ENCODE measurements around the gene INTS15. TPM values are rescaled to one million over a fixed set of nuclear protein-coding genes. Genes with fewer than 3 reads are reported as not detected.

Gene INTS15
- total and polyA plus RNA-seq, 2 experiments from 2014 or later: 7.0 to 27.0 TPM

DNA sequence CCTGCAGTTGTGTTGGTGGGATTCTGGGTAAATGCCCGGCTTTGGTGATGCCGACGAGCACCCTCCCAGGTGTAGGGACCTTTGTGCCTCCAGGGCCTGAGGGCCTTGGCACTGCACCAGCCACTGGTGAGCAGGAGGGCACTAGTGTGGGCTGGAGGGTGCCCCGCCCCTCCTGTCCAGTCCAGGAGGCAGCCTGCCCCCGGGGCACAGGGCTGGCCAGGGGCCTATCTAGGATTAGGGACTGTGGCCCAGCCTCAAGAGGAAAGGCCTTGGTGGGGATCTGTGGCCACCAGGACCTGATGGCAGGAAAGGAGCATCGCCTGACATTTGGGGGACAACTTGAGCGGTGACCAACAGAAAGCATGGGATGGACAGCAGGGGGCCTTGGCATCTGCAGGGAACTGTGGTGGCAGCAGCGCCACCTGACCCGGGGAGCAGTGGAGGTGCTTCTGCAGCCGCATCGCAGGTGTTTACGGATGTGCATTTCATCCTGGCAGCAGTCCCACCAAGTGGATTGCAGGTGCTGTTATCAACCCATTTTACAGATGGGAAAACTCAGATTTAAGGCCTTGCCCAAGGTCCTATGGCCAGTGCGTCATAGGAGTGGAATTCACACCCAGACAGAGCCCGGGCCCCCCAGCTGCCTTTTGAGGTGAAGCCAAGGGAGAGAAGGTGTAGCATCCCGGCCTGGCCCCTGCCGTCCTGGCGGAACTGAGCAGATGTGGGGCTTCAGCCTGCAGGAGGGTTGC, 58.4 kb downstream of the INTS15 start (continued):
- TF ChIP-seq, protein P1, sequence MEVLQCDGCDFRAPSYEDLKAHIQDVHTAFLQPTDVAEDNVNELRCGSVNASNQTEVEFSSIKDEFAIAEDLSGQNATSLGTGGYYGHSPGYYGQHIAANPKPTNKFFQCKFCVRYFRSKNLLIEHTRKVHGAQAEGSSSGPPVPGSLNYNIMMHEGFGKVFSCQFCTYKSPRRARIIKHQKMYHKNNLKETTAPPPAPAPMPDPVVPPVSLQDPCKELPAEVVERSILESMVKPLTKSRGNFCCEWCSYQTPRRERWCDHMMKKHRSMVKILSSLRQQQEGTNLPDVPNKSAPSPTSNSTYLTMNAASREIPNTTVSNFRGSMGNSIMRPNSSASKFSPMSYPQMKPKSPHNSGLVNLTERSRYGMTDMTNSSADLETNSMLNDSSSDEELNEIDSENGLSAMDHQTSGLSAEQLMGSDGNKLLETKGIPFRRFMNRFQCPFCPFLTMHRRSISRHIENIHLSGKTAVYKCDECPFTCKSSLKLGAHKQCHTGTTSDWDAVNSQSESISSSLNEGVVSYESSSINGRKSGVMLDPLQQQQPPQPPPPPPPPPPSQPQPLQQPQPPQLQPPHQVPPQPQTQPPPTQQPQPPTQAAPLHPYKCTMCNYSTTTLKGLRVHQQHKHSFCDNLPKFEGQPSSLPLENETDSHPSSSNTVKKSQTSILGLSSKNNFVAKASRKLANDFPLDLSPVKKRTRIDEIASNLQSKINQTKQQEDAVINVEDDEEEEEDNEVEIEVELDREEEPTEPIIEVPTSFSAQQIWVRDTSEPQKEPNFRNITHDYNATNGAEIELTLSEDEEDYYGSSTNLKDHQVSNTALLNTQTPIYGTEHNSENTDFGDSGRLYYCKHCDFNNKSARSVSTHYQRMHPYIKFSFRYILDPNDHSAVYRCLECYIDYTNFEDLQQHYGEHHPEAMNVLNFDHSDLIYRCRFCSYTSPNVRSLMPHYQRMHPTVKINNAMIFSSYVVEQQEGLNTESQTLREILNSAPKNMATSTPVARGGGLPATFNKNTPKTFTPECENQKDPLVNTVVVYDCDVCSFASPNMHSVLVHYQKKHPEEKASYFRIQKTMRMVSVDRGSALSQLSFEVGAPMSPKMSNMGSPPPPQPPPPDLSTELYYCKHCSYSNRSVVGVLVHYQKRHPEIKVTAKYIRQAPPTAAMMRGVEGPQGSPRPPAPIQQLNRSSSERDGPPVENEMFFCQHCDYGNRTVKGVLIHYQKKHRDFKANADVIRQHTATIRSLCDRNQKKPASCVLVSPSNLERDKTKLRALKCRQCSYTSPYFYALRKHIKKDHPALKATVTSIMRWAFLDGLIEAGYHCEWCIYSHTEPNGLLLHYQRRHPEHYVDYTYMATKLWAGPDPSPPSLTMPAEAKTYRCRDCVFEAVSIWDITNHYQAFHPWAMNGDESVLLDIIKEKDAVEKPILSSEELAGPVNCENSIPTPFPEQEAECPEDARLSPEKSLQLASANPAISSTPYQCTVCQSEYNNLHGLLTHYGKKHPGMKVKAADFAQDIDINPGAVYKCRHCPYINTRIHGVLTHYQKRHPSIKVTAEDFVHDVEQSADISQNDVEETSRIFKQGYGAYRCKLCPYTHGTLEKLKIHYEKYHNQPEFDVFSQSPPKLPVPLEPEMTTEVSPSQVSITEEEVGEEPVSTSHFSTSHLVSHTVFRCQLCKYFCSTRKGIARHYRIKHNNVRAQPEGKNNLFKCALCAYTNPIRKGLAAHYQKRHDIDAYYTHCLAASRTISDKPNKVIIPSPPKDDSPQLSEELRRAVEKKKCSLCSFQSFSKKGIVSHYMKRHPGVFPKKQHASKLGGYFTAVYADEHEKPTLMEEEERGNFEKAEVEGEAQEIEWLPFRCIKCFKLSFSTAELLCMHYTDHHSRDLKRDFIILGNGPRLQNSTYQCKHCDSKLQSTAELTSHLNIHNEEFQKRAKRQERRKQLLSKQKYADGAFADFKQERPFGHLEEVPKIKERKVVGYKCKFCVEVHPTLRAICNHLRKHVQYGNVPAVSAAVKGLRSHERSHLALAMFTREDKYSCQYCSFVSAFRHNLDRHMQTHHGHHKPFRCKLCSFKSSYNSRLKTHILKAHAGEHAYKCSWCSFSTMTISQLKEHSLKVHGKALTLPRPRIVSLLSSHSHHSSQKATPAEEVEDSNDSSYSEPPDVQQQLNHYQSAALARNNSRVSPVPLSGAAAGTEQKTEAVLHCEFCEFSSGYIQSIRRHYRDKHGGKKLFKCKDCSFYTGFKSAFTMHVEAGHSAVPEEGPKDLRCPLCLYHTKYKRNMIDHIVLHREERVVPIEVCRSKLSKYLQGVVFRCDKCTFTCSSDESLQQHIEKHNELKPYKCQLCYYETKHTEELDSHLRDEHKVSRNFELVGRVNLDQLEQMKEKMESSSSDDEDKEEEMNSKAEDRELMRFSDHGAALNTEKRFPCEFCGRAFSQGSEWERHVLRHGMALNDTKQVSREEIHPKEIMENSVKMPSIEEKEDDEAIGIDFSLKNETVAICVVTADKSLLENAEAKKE (CRISPR knock-in tag; IDR thresholded peaks at IDR 0.05): no peak
- TF ChIP-seq STAT1 (IDR thresholded peaks at IDR 0.05; ENCODE audit: unreplicated experiment): no peak
- TF ChIP-seq, protein P2, sequence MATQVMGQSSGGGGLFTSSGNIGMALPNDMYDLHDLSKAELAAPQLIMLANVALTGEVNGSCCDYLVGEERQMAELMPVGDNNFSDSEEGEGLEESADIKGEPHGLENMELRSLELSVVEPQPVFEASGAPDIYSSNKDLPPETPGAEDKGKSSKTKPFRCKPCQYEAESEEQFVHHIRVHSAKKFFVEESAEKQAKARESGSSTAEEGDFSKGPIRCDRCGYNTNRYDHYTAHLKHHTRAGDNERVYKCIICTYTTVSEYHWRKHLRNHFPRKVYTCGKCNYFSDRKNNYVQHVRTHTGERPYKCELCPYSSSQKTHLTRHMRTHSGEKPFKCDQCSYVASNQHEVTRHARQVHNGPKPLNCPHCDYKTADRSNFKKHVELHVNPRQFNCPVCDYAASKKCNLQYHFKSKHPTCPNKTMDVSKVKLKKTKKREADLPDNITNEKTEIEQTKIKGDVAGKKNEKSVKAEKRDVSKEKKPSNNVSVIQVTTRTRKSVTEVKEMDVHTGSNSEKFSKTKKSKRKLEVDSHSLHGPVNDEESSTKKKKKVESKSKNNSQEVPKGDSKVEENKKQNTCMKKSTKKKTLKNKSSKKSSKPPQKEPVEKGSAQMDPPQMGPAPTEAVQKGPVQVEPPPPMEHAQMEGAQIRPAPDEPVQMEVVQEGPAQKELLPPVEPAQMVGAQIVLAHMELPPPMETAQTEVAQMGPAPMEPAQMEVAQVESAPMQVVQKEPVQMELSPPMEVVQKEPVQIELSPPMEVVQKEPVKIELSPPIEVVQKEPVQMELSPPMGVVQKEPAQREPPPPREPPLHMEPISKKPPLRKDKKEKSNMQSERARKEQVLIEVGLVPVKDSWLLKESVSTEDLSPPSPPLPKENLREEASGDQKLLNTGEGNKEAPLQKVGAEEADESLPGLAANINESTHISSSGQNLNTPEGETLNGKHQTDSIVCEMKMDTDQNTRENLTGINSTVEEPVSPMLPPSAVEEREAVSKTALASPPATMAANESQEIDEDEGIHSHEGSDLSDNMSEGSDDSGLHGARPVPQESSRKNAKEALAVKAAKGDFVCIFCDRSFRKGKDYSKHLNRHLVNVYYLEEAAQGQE (IDR thresholded peaks at IDR 0.05; ENCODE audit: unreplicated experiment): no peak
- no peak for TF ChIP-seq ZNF114 (CRISPR knock-in tag; IDR thresholded peaks at IDR 0.05)
- TF ChIP-seq NANOG (IDR thresholded peaks at IDR 0.05; ENCODE audit: borderline replicate concordance): no peak

DNA sequence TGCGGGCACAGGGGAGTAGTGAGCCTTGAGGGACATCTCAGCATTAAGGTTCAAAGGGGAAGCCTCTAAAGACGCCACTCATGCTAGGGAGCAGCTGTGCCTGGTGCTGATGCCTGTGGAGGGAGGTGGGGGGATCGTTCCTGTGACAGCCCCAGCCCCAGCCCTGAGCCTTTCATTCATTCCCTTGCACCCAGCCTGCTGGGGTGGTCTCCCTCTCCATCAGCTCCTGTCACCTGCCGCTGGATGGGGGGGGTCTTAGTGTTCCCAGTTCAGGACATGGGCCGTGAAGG, 58.9 kb downstream of the INTS15 start:
- Histone ChIP-seq H3K4me3 (no peak overlapping the region), H3K4me2 (no peak overlapping the region), H3F3A (replicated peaks; ENCODE audit: low read depth) (no peaks in the 10 kb centered on the region), H3K27me3 (ENCODE audit: insufficient read depth) (no peaks in the 10 kb centered on the region), H3K9me2 (ENCODE audit: insufficient read depth) (no peaks in the 10 kb centered on the region), H3K27ac (ENCODE audit: low read depth) (no peak overlapping the region), H3K36me3 (ENCODE audit: insufficient read depth) (no peaks in the 10 kb centered on the region), H2AFZ (no peak overlapping the region), H4K20me1 (replicated peaks; ENCODE audit: insufficient read depth) (no peaks in the 10 kb centered on the region; the same call in 1 of the 2 replicates), H3K4me1 (ENCODE audit: insufficient read depth) (no peaks in the 10 kb centered on the region), H3K79me2 (replicated peaks; ENCODE audit: insufficient read depth) (no peaks in the 10 kb centered on the region)
- no peaks in the 10 kb centered on the region for H3K9me3 Mint-ChIP-seq
- no peak for ATAC-seq
- DNase-seq (ENCODE audit: low spot score): no peak
- H3K27ac Mint-ChIP-seq: no peak overlapping the region
- H3K4me3 Mint-ChIP-seq: no peak overlapping the region
- no peaks in the 10 kb centered on the region for H3K4me1 Mint-ChIP-seq
- peaks cover 6% of the 10 kb centered on the region for H3K27me3 Mint-ChIP-seq (ENCODE audit: insufficient read depth, low read depth, poor library complexity)
- H3K36me3 Mint-ChIP-seq (ENCODE audit: low read depth): peaks cover 18% of the 10 kb centered on the region
- TF ChIP-seq NANOG (IDR thresholded peaks at IDR 0.05; ENCODE audit: borderline replicate concordance): no peak
- TF ChIP-seq ZNF331 (CRISPR knock-in tag; IDR thresholded peaks at IDR 0.05; ENCODE audit: low read depth): no peak
- no peak for TF ChIP-seq POLR2AphosphoS5 (IDR thresholded peaks at IDR 0.05; ENCODE audit: low read depth)
- no peak for TF ChIP-seq CREB1 (CRISPR knock-in tag; IDR thresholded peaks at IDR 0.05; ENCODE audit: low read depth)
- TF ChIP-seq, protein P3, sequence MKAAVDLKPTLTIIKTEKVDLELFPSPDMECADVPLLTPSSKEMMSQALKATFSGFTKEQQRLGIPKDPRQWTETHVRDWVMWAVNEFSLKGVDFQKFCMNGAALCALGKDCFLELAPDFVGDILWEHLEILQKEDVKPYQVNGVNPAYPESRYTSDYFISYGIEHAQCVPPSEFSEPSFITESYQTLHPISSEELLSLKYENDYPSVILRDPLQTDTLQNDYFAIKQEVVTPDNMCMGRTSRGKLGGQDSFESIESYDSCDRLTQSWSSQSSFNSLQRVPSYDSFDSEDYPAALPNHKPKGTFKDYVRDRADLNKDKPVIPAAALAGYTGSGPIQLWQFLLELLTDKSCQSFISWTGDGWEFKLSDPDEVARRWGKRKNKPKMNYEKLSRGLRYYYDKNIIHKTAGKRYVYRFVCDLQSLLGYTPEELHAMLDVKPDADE (IDR thresholded peaks at IDR 0.05): no peak
- TF ChIP-seq, protein P4, sequence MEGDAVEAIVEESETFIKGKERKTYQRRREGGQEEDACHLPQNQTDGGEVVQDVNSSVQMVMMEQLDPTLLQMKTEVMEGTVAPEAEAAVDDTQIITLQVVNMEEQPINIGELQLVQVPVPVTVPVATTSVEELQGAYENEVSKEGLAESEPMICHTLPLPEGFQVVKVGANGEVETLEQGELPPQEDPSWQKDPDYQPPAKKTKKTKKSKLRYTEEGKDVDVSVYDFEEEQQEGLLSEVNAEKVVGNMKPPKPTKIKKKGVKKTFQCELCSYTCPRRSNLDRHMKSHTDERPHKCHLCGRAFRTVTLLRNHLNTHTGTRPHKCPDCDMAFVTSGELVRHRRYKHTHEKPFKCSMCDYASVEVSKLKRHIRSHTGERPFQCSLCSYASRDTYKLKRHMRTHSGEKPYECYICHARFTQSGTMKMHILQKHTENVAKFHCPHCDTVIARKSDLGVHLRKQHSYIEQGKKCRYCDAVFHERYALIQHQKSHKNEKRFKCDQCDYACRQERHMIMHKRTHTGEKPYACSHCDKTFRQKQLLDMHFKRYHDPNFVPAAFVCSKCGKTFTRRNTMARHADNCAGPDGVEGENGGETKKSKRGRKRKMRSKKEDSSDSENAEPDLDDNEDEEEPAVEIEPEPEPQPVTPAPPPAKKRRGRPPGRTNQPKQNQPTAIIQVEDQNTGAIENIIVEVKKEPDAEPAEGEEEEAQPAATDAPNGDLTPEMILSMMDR (conservative IDR thresholded peaks at IDR 0.05; ENCODE audit: low read depth in 2 of 2): no peak
- no peak for TF ChIP-seq EZH2phosphoT487 (IDR thresholded peaks at IDR 0.05; ENCODE audit: unreplicated experiment)
- no peak for TF ChIP-seq JUNB (IDR thresholded peaks at IDR 0.05; ENCODE audit: unreplicated experiment)

All from GM23338 (cell line).